Mesothelial cell of epicardium (in vitro differentiated cells): Measurements from ENCODE around the gene CRELD2. TPM values are rescaled to one million over a fixed set of nuclear protein-coding genes. Genes with fewer than 3 reads are reported as not detected.

ENCODE experiments used
- DNase-seq, 2 experiments: peaks; one replicate each; pipeline ENCODE4 v3.0.0; 2021; ENCODE audit warnings: low spot score in 2 of 2; ENCODE audit not compliant: unreplicated experiment in 2 of 2
- H3K27ac Mint-ChIP-seq: 2 replicates; pipeline ENCODE4 v1.8.0; 2021; ENCODE audit warnings: mixed read lengths
- H3K27me3 Mint-ChIP-seq: 2 replicates; pipeline ENCODE4 v1.8.0; 2021; ENCODE audit warnings: low read depth, mixed read lengths
- H3K36me3 Mint-ChIP-seq: 2 replicates; pipeline ENCODE4 v1.8.0; 2021; ENCODE audit warnings: mixed read lengths
- H3K4me1 Mint-ChIP-seq: 2 replicates; pipeline ENCODE4 v1.8.0; 2021; ENCODE audit warnings: mixed read lengths
- H3K4me3 Mint-ChIP-seq: 2 replicates; pipeline ENCODE4 v1.8.0; 2021; ENCODE audit warnings: mild to moderate bottlenecking, moderate library complexity, mixed read lengths
- H3K9me3 Mint-ChIP-seq: 2 replicates; pipeline ENCODE4 v1.8.0; 2021; ENCODE audit warnings: mixed read lengths
- total RNA-seq: library from RNA; stranded (reverse); gene quantifications from 3 replicates; pipeline ENCODE4 v1.2.1, GENCODE V29; 2021
- TF ChIP-seq, protein P1 (sequence below): fragments of 200-600 bp; sonication (generic); IDR thresholded peaks from one replicate; pipeline ENCODE4 v1.5.0; 2021; ENCODE audit warnings: antibody characterized with exemption; ENCODE audit not compliant: unreplicated experiment

CRELD2 gene
- total RNA-seq, 1 donor from 2014 or later = 41.4 TPM

DNA sequence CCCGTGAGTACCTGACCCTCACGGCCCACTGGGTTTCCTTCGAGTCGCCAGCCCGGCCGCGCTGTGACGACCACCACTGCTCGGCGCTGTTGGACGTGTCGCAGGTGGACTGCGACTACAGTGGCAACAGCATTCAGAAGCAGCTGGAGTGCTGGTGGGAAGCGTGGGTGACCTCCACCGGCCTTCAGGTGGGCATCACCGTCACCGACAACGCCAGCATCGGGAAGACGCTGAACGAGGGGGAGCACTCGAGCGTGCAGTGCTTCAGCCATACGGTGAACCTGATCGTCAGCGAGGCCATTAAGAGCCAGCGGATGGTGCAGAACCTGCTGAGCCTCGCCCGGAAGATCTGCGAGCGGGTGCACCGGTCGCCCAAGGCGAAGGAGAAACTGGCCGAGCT is 32.6 kb upstream of the CRELD2 start:
- no peak overlapping the region for H3K4me3 Mint-ChIP-seq
- DNase-seq = no peak
- H3K9me3 Mint-ChIP-seq = peaks cover 40% of the 10 kb centered on the region
- no peak overlapping the region for H3K27ac Mint-ChIP-seq
- no peaks in the 10 kb centered on the region for H3K4me1 Mint-ChIP-seq
- TF ChIP-seq, protein P1, sequence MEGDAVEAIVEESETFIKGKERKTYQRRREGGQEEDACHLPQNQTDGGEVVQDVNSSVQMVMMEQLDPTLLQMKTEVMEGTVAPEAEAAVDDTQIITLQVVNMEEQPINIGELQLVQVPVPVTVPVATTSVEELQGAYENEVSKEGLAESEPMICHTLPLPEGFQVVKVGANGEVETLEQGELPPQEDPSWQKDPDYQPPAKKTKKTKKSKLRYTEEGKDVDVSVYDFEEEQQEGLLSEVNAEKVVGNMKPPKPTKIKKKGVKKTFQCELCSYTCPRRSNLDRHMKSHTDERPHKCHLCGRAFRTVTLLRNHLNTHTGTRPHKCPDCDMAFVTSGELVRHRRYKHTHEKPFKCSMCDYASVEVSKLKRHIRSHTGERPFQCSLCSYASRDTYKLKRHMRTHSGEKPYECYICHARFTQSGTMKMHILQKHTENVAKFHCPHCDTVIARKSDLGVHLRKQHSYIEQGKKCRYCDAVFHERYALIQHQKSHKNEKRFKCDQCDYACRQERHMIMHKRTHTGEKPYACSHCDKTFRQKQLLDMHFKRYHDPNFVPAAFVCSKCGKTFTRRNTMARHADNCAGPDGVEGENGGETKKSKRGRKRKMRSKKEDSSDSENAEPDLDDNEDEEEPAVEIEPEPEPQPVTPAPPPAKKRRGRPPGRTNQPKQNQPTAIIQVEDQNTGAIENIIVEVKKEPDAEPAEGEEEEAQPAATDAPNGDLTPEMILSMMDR = no peak
- H3K36me3 Mint-ChIP-seq = peaks cover 93% of the 10 kb centered on the region
- H3K27me3 Mint-ChIP-seq = no peaks in the 10 kb centered on the region

DNA sequence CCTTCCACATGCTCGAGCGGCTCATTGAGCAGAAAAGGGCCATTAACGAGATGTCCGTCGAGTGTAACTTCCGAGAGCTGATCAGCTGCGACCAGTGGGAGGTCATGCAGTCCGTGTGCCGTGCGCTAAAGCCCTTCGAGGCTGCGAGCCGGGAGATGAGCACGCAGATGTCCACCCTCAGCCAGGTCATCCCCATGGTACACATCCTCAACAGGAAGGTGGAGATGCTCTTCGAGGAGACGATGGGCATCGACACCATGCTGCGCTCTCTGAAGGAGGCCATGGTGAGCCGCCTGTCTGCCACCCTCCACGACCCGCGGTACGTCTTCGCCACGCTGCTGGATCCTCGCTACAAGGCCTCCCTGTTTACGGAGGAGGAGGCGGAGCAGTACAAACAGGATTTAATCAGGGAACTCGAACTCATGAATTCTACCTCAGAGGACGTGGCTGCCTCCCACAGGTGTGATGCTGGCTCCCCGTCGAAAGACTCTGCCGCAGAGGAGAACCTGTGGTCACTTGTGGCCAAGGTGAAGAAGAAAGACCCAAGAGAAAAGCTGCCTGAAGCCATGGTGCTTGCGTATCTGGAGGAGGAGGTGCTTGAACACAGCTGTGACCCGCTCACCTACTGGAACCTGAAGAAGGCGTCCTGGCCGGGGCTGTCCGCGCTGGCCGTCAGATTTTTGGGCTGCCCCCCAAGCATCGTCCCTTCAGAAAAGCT is 31.9 kb upstream of the CRELD2 start:
- peaks cover 97% of the 10 kb centered on the region for H3K36me3 Mint-ChIP-seq
- no peaks in the 10 kb centered on the region for H3K4me1 Mint-ChIP-seq

DNA sequence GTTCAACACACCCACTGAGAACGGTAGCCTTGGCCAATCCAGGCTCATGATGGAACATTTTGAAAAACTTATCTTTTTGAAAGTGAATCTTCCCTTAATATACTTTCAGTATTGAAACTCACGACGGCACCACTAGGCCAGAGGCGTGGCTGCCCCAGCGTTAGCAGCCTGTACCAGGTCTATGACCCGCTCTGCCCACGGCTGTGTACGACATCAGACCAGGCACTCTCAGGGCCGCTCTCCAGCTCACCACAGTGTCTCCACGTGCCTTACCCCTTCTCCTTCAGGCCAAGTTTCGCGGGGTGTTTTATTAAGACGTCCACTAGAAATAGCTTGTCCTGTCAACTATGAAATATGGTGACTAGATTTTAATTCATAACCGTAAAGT is 31.4 kb upstream of the CRELD2 start:
- H3K4me3 Mint-ChIP-seq = no peak overlapping the region
- peaks cover 48% of the 10 kb centered on the region for H3K9me3 Mint-ChIP-seq

More for the DNA sequence above, 31.9 kb upstream of the CRELD2 start:
- Mint-ChIP-seq H3K27ac (no peak overlapping the region), H3K4me3 (no peak overlapping the region), H3K27me3 (no peaks in the 10 kb centered on the region), H3K9me3 (peaks cover 45% of the 10 kb centered on the region)
- TF ChIP-seq, protein P1 = no peak
- no peak for DNase-seq

DNA sequence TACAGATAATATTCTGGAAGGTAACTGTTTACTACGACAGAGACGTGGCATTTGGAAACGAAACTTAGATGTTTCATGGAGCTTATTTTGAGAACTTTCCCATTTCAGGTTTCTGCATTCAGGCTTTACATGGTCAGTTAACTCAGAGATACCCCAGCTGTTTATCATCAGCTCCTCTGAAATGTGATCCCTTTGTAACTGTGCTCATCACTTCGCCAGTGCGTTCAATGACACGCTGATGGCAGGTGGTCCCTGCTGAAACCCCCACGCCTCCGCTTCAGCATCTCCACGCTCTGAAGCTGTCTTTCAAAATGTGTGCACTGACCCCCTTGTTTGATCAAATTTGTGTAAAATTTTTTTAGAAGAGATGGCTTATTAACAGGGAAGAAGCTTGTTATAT is 30.7 kb upstream of the CRELD2 start:
- Mint-ChIP-seq H3K9me3 (peaks cover 45% of the 10 kb centered on the region), H3K27me3 (no peaks in the 10 kb centered on the region), H3K4me3 (no peak overlapping the region), H3K4me1 (no peaks in the 10 kb centered on the region), H3K36me3 (peaks cover 95% of the 10 kb centered on the region), H3K27ac (no peak overlapping the region)
- no peak for DNase-seq
- TF ChIP-seq, protein P1 = no peak

More for the DNA sequence above, 31.4 kb upstream of the CRELD2 start:
- no peak for DNase-seq
- Mint-ChIP-seq H3K27me3 (no peaks in the 10 kb centered on the region), H3K36me3 (peaks cover 94% of the 10 kb centered on the region), H3K4me1 (no peaks in the 10 kb centered on the region), H3K27ac (no peak overlapping the region)
- TF ChIP-seq, protein P1 = no peak

GRCh38 chr22:49889071-49889470 is 29.4 kb upstream of the CRELD2 start:
- H3K27me3 Mint-ChIP-seq = no peaks in the 10 kb centered on the region
- no peak for DNase-seq
- H3K27ac Mint-ChIP-seq = no peak overlapping the region
- TF ChIP-seq, protein P1 = no peak
- no peak overlapping the region for H3K4me3 Mint-ChIP-seq
- H3K36me3 Mint-ChIP-seq = peaks cover 93% of the 10 kb centered on the region
- no peaks in the 10 kb centered on the region for H3K4me1 Mint-ChIP-seq
- peaks cover 47% of the 10 kb centered on the region for H3K9me3 Mint-ChIP-seq
